K562 (cell line): Measurements from ENCODE around the gene VLDLR.

Source experiments
- BMI1 ChIP-seq: fragments of 150-350 bp; IDR thresholded peaks from 2 replicates; pipeline ENCODE4 v1.6.1; 2014; ENCODE audit warnings: low read length
- MAX ChIP-seq: sonication (generic); formaldehyde crosslinking; IDR thresholded peaks from 2 replicates; pipeline ENCODE4 v1.9.0; 2022; ENCODE audit warnings: mild to moderate bottlenecking, missing genetic modification reagents
- SOX6 ChIP-seq: fragments of 450-650 bp; IDR thresholded peaks from 2 replicates; pipeline ENCODE4 v1.6.1; 2014; ENCODE audit warnings: mild to moderate bottlenecking
- TF ChIP-seq, protein P1 (sequence below): fragments of 250-450 bp; sonication (Bioruptor Pico); IDR thresholded peaks from 2 replicates; pipeline ENCODE4 v1.5.1; 2021; ENCODE audit warnings: mild to moderate bottlenecking

DNA sequence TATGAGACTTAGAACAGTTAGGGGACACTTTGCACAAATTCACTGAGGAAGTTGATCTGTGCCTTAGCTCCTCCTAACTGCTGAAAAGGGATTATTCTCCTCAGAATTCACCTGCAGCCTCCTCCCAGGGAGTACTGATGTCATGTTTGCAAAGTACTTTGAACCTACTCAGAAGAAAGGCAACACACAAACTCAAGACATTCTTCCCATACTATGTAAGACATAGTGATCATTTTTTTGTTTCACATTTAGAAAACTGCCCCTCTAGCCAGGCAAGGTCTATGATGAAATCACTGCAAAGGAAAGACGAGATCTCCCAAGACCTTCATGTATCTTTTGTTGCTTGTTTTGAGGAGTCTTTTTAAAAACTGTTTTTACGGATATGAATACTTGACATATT lies 10.6 kb upstream of the VLDLR start:
- TF ChIP-seq, protein P1, sequence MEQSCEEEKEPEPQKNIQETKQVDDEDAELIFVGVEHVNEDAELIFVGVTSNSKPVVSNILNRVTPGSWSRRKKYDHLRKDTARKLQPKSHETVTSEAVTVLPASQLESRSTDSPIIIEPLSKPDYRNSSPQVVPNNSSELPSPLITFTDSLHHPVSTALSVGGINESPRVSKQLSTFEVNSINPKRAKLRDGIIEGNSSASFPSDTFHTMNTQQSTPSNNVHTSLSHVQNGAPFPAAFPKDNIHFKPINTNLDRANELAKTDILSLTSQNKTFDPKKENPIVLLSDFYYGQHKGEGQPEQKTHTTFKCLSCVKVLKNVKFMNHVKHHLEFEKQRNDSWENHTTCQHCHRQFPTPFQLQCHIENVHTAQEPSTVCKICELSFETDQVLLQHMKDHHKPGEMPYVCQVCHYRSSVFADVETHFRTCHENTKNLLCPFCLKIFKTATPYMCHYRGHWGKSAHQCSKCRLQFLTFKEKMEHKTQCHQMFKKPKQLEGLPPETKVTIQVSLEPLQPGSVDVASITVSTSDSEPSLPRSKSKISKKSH (CRISPR knock-in tag): no peak
- TF ChIP-seq MAX (CRISPR knock-in tag) (no peak), BMI1 (no peak), SOX6 (no peak)
